MCF 10A (cell line): Measurements from ENCODE around the gene GALNT14. TPM values are rescaled to one million over a fixed set of nuclear protein-coding genes. Genes with fewer than 3 reads are reported as not detected.
A peak's percentile ranks its signal among the peaks of the same experiment; 100 is the strongest.

ENCODE experiments used
- BruUV-seq: library from RNA; stranded (reverse); fragments of 400-500 nt; replicated peaks from 2 replicates; lab custom pipeline; 2021; lab: Mats Ljungman, UMichigan
- CTCF ChIA-PET: fragments of 300-600 bp; sonication (Branson Sonifier 250); formaldehyde crosslinking; extraction: SDS; loops from one replicate; lab custom pipeline; 2021; ENCODE audit warnings: antibody characterized with exemption, inconsistent platforms; lab: Yijun Ruan, JAX
- POLR2A ChIA-PET: fragments of 300-600, 350-650 bp; sonication (Branson Sonifier 250); formaldehyde crosslinking; extraction: SDS; loops from one replicate; lab custom pipeline; 2020; ENCODE audit warnings: antibody characterized with exemption, inconsistent platforms; lab: Yijun Ruan, JAX
- DNase-seq: peaks from one replicate; pipeline ENCODE4 v3.0.0-alpha.2; 2018; ENCODE audit not compliant: unreplicated experiment
- H3K27ac Mint-ChIP-seq: one replicate; pipeline ENCODE4 v1.8.0; 2022; ENCODE audit warnings: mild to moderate bottlenecking, low read depth, mixed read lengths; ENCODE audit not compliant: unreplicated experiment
- H3K27me3 Mint-ChIP-seq: one replicate; pipeline ENCODE4 v1.8.0; 2022; ENCODE audit warnings: mixed read lengths; ENCODE audit not compliant: insufficient read depth, unreplicated experiment
- H3K36me3 Mint-ChIP-seq: one replicate; pipeline ENCODE4 v1.8.0; 2022; ENCODE audit warnings: mild to moderate bottlenecking, moderate library complexity, mixed read lengths; ENCODE audit not compliant: insufficient read depth, unreplicated experiment
- H3K4me1 Mint-ChIP-seq: one replicate; pipeline ENCODE4 v1.8.0; 2022; ENCODE audit warnings: mixed read lengths; ENCODE audit not compliant: insufficient read depth, unreplicated experiment
- H3K4me3 Mint-ChIP-seq: one replicate; pipeline ENCODE4 v1.8.0; 2022; ENCODE audit warnings: mild to moderate bottlenecking, moderate library complexity, mixed read lengths; ENCODE audit not compliant: unreplicated experiment
- H3K9me3 Mint-ChIP-seq: one replicate; pipeline ENCODE4 v1.8.0; 2022; ENCODE audit warnings: mixed read lengths; ENCODE audit not compliant: unreplicated experiment
- intact Hi-C: fragments of 100-400 bp; cut with micrococcal nuclease; formaldehyde crosslinking; loops from 2 replicates; pipeline ENCODE4 v1.14.1; 2022
- total RNA-seq: library from RNA; stranded (reverse); gene quantifications from 2 replicates; pipeline ENCODE4 v1.2.3, GENCODE V29; 2022
- TF ChIP-seq, protein P1 (sequence below): fragments of 200-600 bp; IDR thresholded peaks from one replicate; pipeline ENCODE4 v1.8.0; 2022; ENCODE audit warnings: antibody characterized with exemption, mild to moderate bottlenecking; ENCODE audit not compliant: unreplicated experiment

GALNT14 gene
- total RNA-seq, 1 experiment from 2014 or later, result 4.6 TPM

GRCh38 chr2:30926606-30927005, 211.6 kb downstream of the GALNT14 start:
- ChIA-PET CTCF (no interaction called here), POLR2A (no interaction called here)
- Mint-ChIP-seq H3K36me3 (peaks cover 7% of the 10 kb centered on the region), H3K27ac (no peak overlapping the region), H3K9me3 (no peaks in the 10 kb centered on the region), H3K4me1 (no peaks in the 10 kb centered on the region), H3K4me3 (no peak overlapping the region), H3K27me3 (no peaks in the 10 kb centered on the region)
- BruUV-seq, result no TSS peak
- no peak for DNase-seq
- intact Hi-C loops, result no loop called here
- TF ChIP-seq, protein P1, sequence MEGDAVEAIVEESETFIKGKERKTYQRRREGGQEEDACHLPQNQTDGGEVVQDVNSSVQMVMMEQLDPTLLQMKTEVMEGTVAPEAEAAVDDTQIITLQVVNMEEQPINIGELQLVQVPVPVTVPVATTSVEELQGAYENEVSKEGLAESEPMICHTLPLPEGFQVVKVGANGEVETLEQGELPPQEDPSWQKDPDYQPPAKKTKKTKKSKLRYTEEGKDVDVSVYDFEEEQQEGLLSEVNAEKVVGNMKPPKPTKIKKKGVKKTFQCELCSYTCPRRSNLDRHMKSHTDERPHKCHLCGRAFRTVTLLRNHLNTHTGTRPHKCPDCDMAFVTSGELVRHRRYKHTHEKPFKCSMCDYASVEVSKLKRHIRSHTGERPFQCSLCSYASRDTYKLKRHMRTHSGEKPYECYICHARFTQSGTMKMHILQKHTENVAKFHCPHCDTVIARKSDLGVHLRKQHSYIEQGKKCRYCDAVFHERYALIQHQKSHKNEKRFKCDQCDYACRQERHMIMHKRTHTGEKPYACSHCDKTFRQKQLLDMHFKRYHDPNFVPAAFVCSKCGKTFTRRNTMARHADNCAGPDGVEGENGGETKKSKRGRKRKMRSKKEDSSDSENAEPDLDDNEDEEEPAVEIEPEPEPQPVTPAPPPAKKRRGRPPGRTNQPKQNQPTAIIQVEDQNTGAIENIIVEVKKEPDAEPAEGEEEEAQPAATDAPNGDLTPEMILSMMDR, result no peak

DNA sequence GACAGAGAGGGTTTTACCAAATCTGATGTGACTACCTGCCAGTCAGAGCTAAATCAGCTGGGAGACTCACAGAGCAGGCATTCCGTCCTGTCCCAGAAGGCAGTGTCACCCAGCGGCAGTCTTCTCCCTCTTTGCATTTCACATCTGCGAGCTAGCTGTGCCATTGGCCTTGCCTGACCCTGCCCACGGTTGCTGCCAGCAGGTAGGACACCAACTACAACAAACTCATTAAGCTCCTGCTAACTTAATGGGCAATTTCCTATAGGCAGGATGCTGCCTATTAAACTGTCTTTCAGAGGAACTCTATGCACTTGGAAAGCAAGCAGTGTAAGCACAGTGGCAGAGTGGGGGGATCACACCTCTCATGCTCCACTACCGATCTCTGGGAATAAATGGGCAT, 214.6 kb downstream of the GALNT14 start:
- ChIA-PET POLR2A (no interaction called here), CTCF (interaction anchor here (0.6 kb wide), 1 partner anchor 600 kb away, joined by 4 read pairs; no protein-coding TSS in a partner anchor)
- TF ChIP-seq, protein P1, result no peak
- peaks cover 2% of the 10 kb centered on the region for H3K36me3 Mint-ChIP-seq
- DNase-seq, result no peak
- no TSS peak for BruUV-seq
- no peaks in the 10 kb centered on the region for H3K4me1 Mint-ChIP-seq
- no peaks in the 10 kb centered on the region for H3K27me3 Mint-ChIP-seq
- intact Hi-C loops, result no loop called here
- H3K27ac Mint-ChIP-seq, result no peak overlapping the region
- H3K9me3 Mint-ChIP-seq, result no peaks in the 10 kb centered on the region
- no peak overlapping the region for H3K4me3 Mint-ChIP-seq

DNA sequence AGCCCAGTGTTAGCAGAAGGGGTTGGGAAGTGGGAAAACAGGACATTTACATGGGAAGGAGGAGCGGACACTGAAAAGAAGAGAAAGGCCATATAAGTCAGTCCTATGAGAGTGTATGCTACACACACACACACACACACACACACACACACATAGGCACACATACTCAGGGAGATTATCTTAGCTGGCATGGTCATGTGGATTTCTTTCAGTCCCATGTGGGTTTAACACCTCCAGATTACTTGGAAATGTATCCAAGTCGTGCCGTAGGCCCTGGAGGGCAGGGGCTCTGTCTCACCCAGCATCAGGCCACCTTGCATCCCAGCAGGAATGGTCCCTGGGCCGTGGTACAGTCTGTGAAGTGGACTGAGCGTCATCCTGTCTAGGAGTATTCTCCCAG, 217.7 kb downstream of the GALNT14 start:
- Mint-ChIP-seq H3K4me1 (no peaks in the 10 kb centered on the region), H3K27ac (no peak overlapping the region), H3K9me3 (no peaks in the 10 kb centered on the region), H3K36me3 (no peaks in the 10 kb centered on the region), H3K4me3 (no peak overlapping the region), H3K27me3 (no peaks in the 10 kb centered on the region)
- DNase-seq, result no peak
- intact Hi-C loops, result no loop called here
- BruUV-seq, result no TSS peak
- ChIA-PET POLR2A (no interaction called here), CTCF (no interaction called here)
- TF ChIP-seq, protein P1, result no peak

DNA sequence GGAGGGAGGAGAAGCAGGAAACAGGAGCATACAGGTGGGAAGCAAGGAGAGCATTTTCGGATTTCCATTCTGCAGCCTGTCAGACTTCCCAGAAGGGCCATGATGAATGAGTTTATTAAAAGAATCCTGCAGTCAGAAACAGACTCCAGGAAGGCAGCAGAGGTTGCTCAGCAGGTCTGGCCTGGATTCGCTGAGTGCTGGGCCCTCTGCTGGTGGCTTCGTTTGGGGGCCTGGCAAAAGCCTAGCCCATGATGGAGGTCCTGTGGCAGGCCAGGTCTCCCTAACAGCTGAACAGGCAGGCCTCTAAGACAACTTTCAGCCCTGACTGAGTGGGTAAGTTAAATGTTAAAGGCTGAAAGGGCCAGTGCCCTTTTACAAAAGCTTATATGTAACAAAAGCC, 222.8 kb downstream of the GALNT14 start:
- TF ChIP-seq, protein P1, result no peak
- Mint-ChIP-seq H3K27ac (no peak overlapping the region), H3K4me1 (no peaks in the 10 kb centered on the region), H3K27me3 (no peaks in the 10 kb centered on the region), H3K4me3 (no peak overlapping the region), H3K9me3 (no peaks in the 10 kb centered on the region), H3K36me3 (no peaks in the 10 kb centered on the region)
- POLR2A ChIA-PET, result no interaction called here
- CTCF ChIA-PET, result interaction anchor here (0.6 kb wide), 1 partner anchor 664 kb away, joined by 3 read pairs; no protein-coding TSS in a partner anchor
- peak; percentile 21 for DNase-seq
- intact Hi-C loops, result no loop called here
- BruUV-seq, result no TSS peak
